ENCODE results near the gene MBNL2. TPM values are rescaled to one million over a fixed set of nuclear protein-coding genes. Genes with fewer than 3 reads are reported as not detected.

MBNL2 gene
- total and polyA plus RNA-seq, 4 donors, result 13.3 to 108 (median 39.3) TPM

GRCh38 chr13:97191615-97192014 is 30.5 kb upstream of the MBNL2 start:
- H3K4me3 ChIP-seq, result no peak overlapping the region
- H3K27me3 ChIP-seq (ENCODE audit: control insufficient read depth in 3 of 3, insufficient read depth in 3 of 3, low read length in 2 of 3), result no peaks in the 10 kb centered on the region
- no peaks in the 10 kb centered on the region for H3K36me3 ChIP-seq (ENCODE audit: control insufficient read depth in 4 of 4, insufficient read depth in 4 of 4, low read length in 4 of 4)
- peaks cover 0 to 6% (median 5%) of the 10 kb centered on the region in 5 donors for H3K4me1 ChIP-seq (ENCODE audit: control insufficient read depth in 5 of 5, insufficient read depth in 5 of 5, low read length in 5 of 5)
- H3K9me3 ChIP-seq (ENCODE audit: control insufficient read depth in 4 of 4, insufficient read depth in 3 of 4, low read length in 3 of 4), result no peaks in the 10 kb centered on the region
- no peak overlapping the region for H3K27ac ChIP-seq (ENCODE audit: low read depth in 1 of 2, low read length in 1 of 2)
- WGBS, 2 donors, result 44 to 50% methylated on average over 2 of the region's 2 CpGs
- ATAC-seq (ENCODE audit: insufficient read depth, low FRiP score) (no peak), DNase-seq (no peak)
- no peak for TF ChIP-seq CTCF (IDR thresholded peaks at IDR 0.05; ENCODE audit: control extremely low read depth, extremely low read depth)
- no peak overlapping the region for H3K9ac ChIP-seq (ENCODE audit: insufficient read depth in 1 of 2, low read length in 2 of 2)

GRCh38 chr13:97192166-97192565 is 30.0 kb upstream of the MBNL2 start:
- H3K9ac ChIP-seq (ENCODE audit: insufficient read depth in 1 of 2, low read length in 2 of 2), result no peak overlapping the region
- TF ChIP-seq CTCF (IDR thresholded peaks at IDR 0.05; ENCODE audit: control extremely low read depth, extremely low read depth), result no peak
- no peak for ATAC-seq (ENCODE audit: insufficient read depth, low FRiP score)
- no peaks in the 10 kb centered on the region for H3K27me3 ChIP-seq (ENCODE audit: control insufficient read depth in 3 of 3, insufficient read depth in 3 of 3, low read length in 2 of 3)
- H3K27ac ChIP-seq (ENCODE audit: low read depth in 1 of 2, low read length in 1 of 2), result no peak overlapping the region
- 89 to 92% methylated on average over 3 of the region's 3 CpGs for WGBS, 2 donors
- no peak for DNase-seq
- no peaks in the 10 kb centered on the region for H3K36me3 ChIP-seq (ENCODE audit: control insufficient read depth in 4 of 4, insufficient read depth in 4 of 4, low read length in 4 of 4)
- H3K4me1 ChIP-seq (ENCODE audit: control insufficient read depth in 5 of 5, insufficient read depth in 5 of 5, low read length in 5 of 5), result peaks cover 0 to 6% (median 5%) of the 10 kb centered on the region in 5 donors
- H3K9me3 ChIP-seq (ENCODE audit: control insufficient read depth in 4 of 4, insufficient read depth in 3 of 4, low read length in 3 of 4), result no peaks in the 10 kb centered on the region
- H3K4me3 ChIP-seq, result no peak overlapping the region

- H3K9me3 ChIP-seq (ENCODE audit: control insufficient read depth in 4 of 4, insufficient read depth in 3 of 4, low read length in 3 of 4), result no peaks in the 10 kb centered on the region
- no peak overlapping the region for H3K9ac ChIP-seq (ENCODE audit: insufficient read depth in 1 of 2, low read length in 2 of 2)
- no peak overlapping the region for H3K27ac ChIP-seq (ENCODE audit: low read depth in 1 of 2, low read length in 1 of 2)
- no peaks in the 10 kb centered on the region for H3K27me3 ChIP-seq (ENCODE audit: control insufficient read depth in 3 of 3, insufficient read depth in 3 of 3, low read length in 2 of 3)
- no peak overlapping the region for H3K4me3 ChIP-seq
- no peaks in the 10 kb centered on the region for H3K36me3 ChIP-seq (ENCODE audit: control insufficient read depth in 4 of 4, insufficient read depth in 4 of 4, low read length in 4 of 4)
- DNase-seq, result no peak
- WGBS, 2 donors, result 76 to 90% methylated on average over 5 of the region's 5 CpGs
- no peak for ATAC-seq (ENCODE audit: insufficient read depth, low FRiP score)
- no peak for TF ChIP-seq CTCF (IDR thresholded peaks at IDR 0.05; ENCODE audit: control extremely low read depth, extremely low read depth)
- H3K4me1 ChIP-seq (ENCODE audit: control insufficient read depth in 5 of 5, insufficient read depth in 5 of 5, low read length in 5 of 5), result peaks cover 0 to 6% (median 5%) of the 10 kb centered on the region in 5 donors
Measured at GRCh38 chr13:97193577-97193976, 28.6 kb upstream of the MBNL2 start.

GRCh38 chr13:97194479-97194878 is 27.7 kb upstream of the MBNL2 start:
- no peaks in the 10 kb centered on the region for H3K27me3 ChIP-seq (ENCODE audit: control insufficient read depth in 3 of 3, insufficient read depth in 3 of 3, low read length in 2 of 3)
- ATAC-seq (ENCODE audit: insufficient read depth, low FRiP score) (no peak), DNase-seq (peak in 1 of 3 donors; percentile 39)
- no peaks in the 10 kb centered on the region for H3K9me3 ChIP-seq (ENCODE audit: control insufficient read depth in 4 of 4, insufficient read depth in 3 of 4, low read length in 3 of 4)
- no peak overlapping the region for H3K27ac ChIP-seq (ENCODE audit: low read depth in 1 of 2, low read length in 1 of 2)
- peaks cover 0 to 6% (median 5%) of the 10 kb centered on the region in 5 donors for H3K4me1 ChIP-seq (ENCODE audit: control insufficient read depth in 5 of 5, insufficient read depth in 5 of 5, low read length in 5 of 5)
- no peak for TF ChIP-seq CTCF (IDR thresholded peaks at IDR 0.05; ENCODE audit: control extremely low read depth, extremely low read depth)
- no peak overlapping the region for H3K4me3 ChIP-seq
- WGBS, 2 donors, result 47 to 48% methylated on average over 6 of the region's 6 CpGs
- H3K36me3 ChIP-seq (ENCODE audit: control insufficient read depth in 4 of 4, insufficient read depth in 4 of 4, low read length in 4 of 4), result no peaks in the 10 kb centered on the region
- no peak overlapping the region for H3K9ac ChIP-seq (ENCODE audit: insufficient read depth in 1 of 2, low read length in 2 of 2)
